Heart right ventricle (tissue), 16 donors: ENCODE data around the gene NRXN2. TPM values are rescaled to one million over a fixed set of nuclear protein-coding genes. Genes with fewer than 3 reads are reported as not detected.

Experiments used
- ATAC-seq, 8 donors: fragments of 200-7000 bp; cut with Tn5 transposase; one replicate each; pipeline ENCODE4 v1.9.1; 2020; ENCODE audit warnings: mild to moderate bottlenecking in 8 of 8, moderate library complexity in 8 of 8, moderate number of reproducible peaks in 1 of 8
- DNase-seq, 2 donors: peaks; one replicate each; pipeline ENCODE4 v3.0.0-alpha.2; 2020
- H3K27ac ChIP-seq, 10 donors: fragments of 200-600 bp; sonication (generic) in 2 of 10; one replicate each; pipeline versions ENCODE4 v1.5.0 to v1.8.0; 2020 to 2022; ENCODE audit warnings: mild to moderate bottlenecking in 3 of 10
- H3K27me3 ChIP-seq, 7 donors: fragments of 200-600 bp; one replicate each; pipeline ENCODE4 v1.8.0; 2021 to 2022; ENCODE audit warnings: mild to moderate bottlenecking in 2 of 7
- H3K36me3 ChIP-seq, 9 donors: fragments of 200-600 bp; sonication (generic) in 1 of 9; one replicate each; pipeline versions ENCODE4 v1.5.0 to v1.8.0; 2020 to 2022; ENCODE audit warnings: mild to moderate bottlenecking in 2 of 9
- H3K4me1 ChIP-seq, 9 donors: fragments of 200-600 bp; sonication (generic) in 1 of 9; one replicate each; pipeline versions ENCODE4 v1.5.0 to v1.8.0; 2020 to 2022; ENCODE audit warnings: mild to moderate bottlenecking in 4 of 9
- H3K4me3 ChIP-seq, 10 donors: fragments of 200-600 bp; sonication (generic) in 2 of 10; one replicate each; pipeline versions ENCODE4 v1.5.0 to v1.8.0; 2020 to 2022; ENCODE audit warnings: mild to moderate bottlenecking in 7 of 10, moderate library complexity in 2 of 10
- H3K9me3 ChIP-seq, 11 donors: fragments of 200-600 bp in 10 of 11; sonication (generic) in 2 of 11; one replicate each; pipeline versions ENCODE4 v1.5.0 to v1.8.0; 2013 to 2022; ENCODE audit warnings: mild to moderate bottlenecking in 2 of 11, control low read depth in 1 of 11, moderate library complexity in 1 of 11
- CTCF ChIP-seq, 9 donors: fragments of 200-600 bp; sonication (generic) in 2 of 9; IDR thresholded peaks; one replicate each; pipeline versions ENCODE4 v1.5.0 to v1.8.0; 2021 to 2022; ENCODE audit warnings: antibody characterized with exemption in 9 of 9, mild to moderate bottlenecking in 5 of 9, moderate library complexity in 1 of 9
- WGBS, 2 donors: extraction: QIAGEN DNeasy Blood & Tissue Kit; methylation state at CpG; one replicate each; pipeline ENCODE4 v1.1.7; 2013; ENCODE audit warnings: inconsistent platforms in 1 of 2; 5-methylcytosine and 5-hydroxymethylcytosine counted together
- intact Hi-C, 10 donors: fragments of 100-400 bp; cut with DNase I; formaldehyde crosslinking; loops; one replicate each; pipeline versions ENCODE4 v1.11.1 to v1.14.2; 2022
- polyA plus RNA-seq, 2 donors: library from polyadenylated mRNA; stranded (reverse); fragments of 200-250 nt; gene quantifications; one replicate each; pipeline ENCODE4 v1.2.3, GENCODE V29; 2013
- total RNA-seq, 10 donors: library from RNA; stranded (reverse); fragmentation: NEBNext Ultra II Directional in 3 of 10; extraction: Animal tissue kit (Norgen Biotek cat#: 25700) in 3 of 10; gene quantifications; one replicate each; pipeline versions ENCODE4 v1.2.1 to v1.2.4, GENCODE V29; 2021 to 2023
- donor health status: Arrhythmogenic right ventricular cardiomyopathy.
- donor health status: ischemic (EF 13 %, LVEDD 7.1; RV severe dilation, severe dysfunction).
- donor health status: healthy with polysubstance abuse.
- donor health status: DM: no; HTN: yes; CAD: no.
- donor health status: DM: no; HTN: no; CAD: no.
- donor health status: ischemic (EF 25% LVEDD 6.9; RV normal size, moderate dysfunction).
- donor health status: ischemic (EF 25% LVEDD 5.7; RV mildly dilated, moderate dysfunction).
- donor health status: healthy.
- donor health status: DM: yes; HTN: yes; CAD: no.
- donor health status: Ischemic cardiomyopathy.
- donor health status: ischemic (EF 35%, LVEDD 5.7; RV mildly dilated, moderate dysfunction).
- donor health status: nonischemic (EF 11% LVEDD 7.7; RV severe dilation, severe dysfunction).
- donor health status: DM: yes; HTN: yes; CAD: no.
- donor health status: PGD.
- donor health status: ischemic (EF 29% LVEDD 5.4; RV normal size, mild dysfunction).
- donor health status: nonischemic (EF 23%, LVEDD 6.1; RV moderate dilation, normal function).

Gene NRXN2
- total and polyA plus RNA-seq, 12 donors: 0.45 to 5.5 (median 1.4) TPM

GRCh38 chr11:64656862-64657261, 66.1 kb downstream of the NRXN2 start:
- Histone ChIP-seq H3K4me1 (peaks cover 0 to 68% (median 13%) of the 10 kb centered on the region in 9 donors), H3K36me3 (no peaks in the 10 kb centered on the region), H3K4me3 (no peak overlapping the region), H3K27me3 (peaks cover 0 to 8% (median 0%) of the 10 kb centered on the region in 7 donors), H3K9me3 (no peaks in the 10 kb centered on the region), H3K27ac (no peak overlapping the region)
- no peak for ATAC-seq
- intact Hi-C loops: loop anchor here in 2 of 10 donors (10.0 kb wide), 2 partner anchors 202 to 302 kb away; partner anchors contain the start of gene RPS6KA4 (in 1 of the 2)
- 89 to 91% methylated on average over 6 of the region's 6 CpGs for WGBS, 2 donors
- no peak for TF ChIP-seq CTCF (IDR thresholded peaks at IDR 0.05)
- no peak for DNase-seq

GRCh38 chr11:64655941-64656601, 66.9 kb downstream of the NRXN2 start:
- no peak overlapping the region for H3K4me3 ChIP-seq
- H3K27me3 ChIP-seq: peaks cover 0 to 8% (median 0%) of the 10 kb centered on the region in 7 donors
- peaks cover 0 to 60% (median 10%) of the 10 kb centered on the region in 9 donors for H3K4me1 ChIP-seq
- H3K27ac ChIP-seq: peak overlapping the region in 1 of 10 donors; percentile 80
- DNase-seq (no peak), ATAC-seq (no peak)
- 73 to 93% methylated on average over 8 of the region's 8 CpGs for WGBS, 2 donors
- no peaks in the 10 kb centered on the region for H3K9me3 ChIP-seq
- no peaks in the 10 kb centered on the region for H3K36me3 ChIP-seq
- TF ChIP-seq CTCF (IDR thresholded peaks at IDR 0.05): no peak
- intact Hi-C loops: loop anchor here in 2 of 10 donors (10.0 kb wide), 2 partner anchors 201 to 301 kb away; partner anchors contain the start of gene RPS6KA4 (in 1 of the 2)

DNA sequence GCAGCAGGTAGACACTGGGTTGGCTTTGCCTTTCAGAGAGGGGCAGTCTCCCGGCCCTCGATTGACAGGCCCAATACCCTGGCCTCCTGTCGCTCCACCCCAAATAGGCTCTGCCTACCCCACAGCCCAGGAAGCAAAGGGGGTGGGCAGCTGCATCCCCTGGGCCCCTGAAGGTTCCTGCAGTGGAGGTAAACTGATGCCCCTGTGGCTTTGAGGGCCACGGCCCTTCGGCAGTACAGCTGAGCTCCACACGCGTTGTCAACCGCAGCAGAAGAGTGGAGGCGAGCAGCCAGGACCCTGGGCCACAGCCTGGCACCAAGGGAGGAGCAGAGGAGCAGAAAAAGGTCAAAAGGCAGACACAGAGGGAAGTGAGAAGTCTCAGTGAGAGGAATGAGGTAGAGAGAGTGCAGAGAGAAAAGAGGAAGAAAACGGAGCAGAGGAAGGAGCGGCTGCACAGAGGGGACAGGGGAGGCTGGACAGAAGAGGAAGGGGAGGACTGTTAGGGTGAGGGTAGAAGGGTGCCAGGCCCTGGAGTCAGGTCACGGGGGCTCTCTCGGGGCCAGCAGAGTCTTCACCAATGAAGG, 67.9 kb downstream of the NRXN2 start:
- ATAC-seq (peak in 7 of 8 donors; percentile 11 to 54 (median 34)), DNase-seq (no peak)
- intact Hi-C loops: loop anchor here in 3 of 10 donors (5.0 to 10.0 kb wide), 3 partner anchors 200 to 300 kb away; partner anchors contain the start of gene RPS6KA4 (in 1 of the 3)
- H3K4me1 ChIP-seq: peaks cover 0 to 51% (median 5%) of the 10 kb centered on the region in 9 donors
- 72 to 81% methylated on average over 13 of the region's 13 CpGs for WGBS, 2 donors
- H3K4me3 ChIP-seq: no peak overlapping the region
- peaks cover 0 to 8% (median 0%) of the 10 kb centered on the region in 7 donors for H3K27me3 ChIP-seq
- H3K36me3 ChIP-seq: no peaks in the 10 kb centered on the region
- peak overlapping the region in 1 of 10 donors; percentile 80 for H3K27ac ChIP-seq
- TF ChIP-seq CTCF (IDR thresholded peaks at IDR 0.05): no peak
- H3K9me3 ChIP-seq: no peaks in the 10 kb centered on the region

- H3K27me3 ChIP-seq: peaks cover 0 to 8% (median 0%) of the 10 kb centered on the region in 7 donors
- no peaks in the 10 kb centered on the region for H3K9me3 ChIP-seq
- no peak overlapping the region for H3K4me3 ChIP-seq
- H3K36me3 ChIP-seq: no peaks in the 10 kb centered on the region
- intact Hi-C loops: loop anchor here in 3 of 10 donors (5.0 to 10.0 kb wide), 3 partner anchors 200 to 300 kb away; partner anchors contain the start of gene RPS6KA4 (in 1 of the 3)
- TF ChIP-seq CTCF (IDR thresholded peaks at IDR 0.05): no peak
- ATAC-seq (no peak), DNase-seq (no peak)
- peaks cover 0 to 45% (median 5%) of the 10 kb centered on the region in 9 donors for H3K4me1 ChIP-seq
- 91 to 97% methylated on average over 4 of the region's 4 CpGs for WGBS, 2 donors
- peak overlapping the region in 1 of 10 donors; percentile 80 for H3K27ac ChIP-seq
Measured at GRCh38 chr11:64654439-64654838, 68.6 kb downstream of the NRXN2 start.
